ENCODE measurements around the gene SPIB.
A peak's percentile ranks its signal among the peaks of the same experiment; 100 is the strongest.
"Not testable (repeated sequence)": the region's sequence is repeated elsewhere in the genome, so short reads cannot be mapped to it uniquely, and the experiment has no call there.

SPIB gene

GRCh38 chr19:50383852-50384684 is 34.7 kb upstream of the SPIB start, which contains the start of gene POLD1:
Gene POLD1 (plus strand): TSS chr19:50384347. CDS start chr19:50398852, 14,505 bp downstream.
- Mint-ChIP-seq H3K4me3 (peak within 1 kb of the TSS; percentile 97), H3K9me3 (no peaks in the 10 kb centered on the region), H3K27ac (peak within 1 kb of the TSS; percentile 98), H3K27me3 (ENCODE audit: low read depth) (no peaks in the 10 kb centered on the region), H3K36me3 (ENCODE audit: low read depth) (peaks cover 38% of the 10 kb centered on the region), H3K4me1 (ENCODE audit: low read depth) (peaks cover 23% of the 10 kb centered on the region)
- DNase-seq (ENCODE audit: low spot score) = peak; percentile 99

- Mint-ChIP-seq H3K4me3 (peak overlapping the region; percentile 97), H3K4me1 (ENCODE audit: low read depth) (peaks cover 20% of the 10 kb centered on the region), H3K9me3 (no peaks in the 10 kb centered on the region), H3K36me3 (ENCODE audit: low read depth) (peaks cover 29% of the 10 kb centered on the region), H3K27me3 (ENCODE audit: low read depth) (no peaks in the 10 kb centered on the region), H3K27ac (peak overlapping the region; percentile 98)
- no peak for DNase-seq (ENCODE audit: low spot score)
Measured at GRCh38 chr19:50384685-50385535, 33.8 kb upstream of the SPIB start.

- Mint-ChIP-seq H3K27me3 (ENCODE audit: low read depth) (no peaks in the 10 kb centered on the region), H3K4me1 (ENCODE audit: low read depth) (peaks cover 20% of the 10 kb centered on the region), H3K9me3 (no peaks in the 10 kb centered on the region), H3K27ac (no peak overlapping the region), H3K36me3 (ENCODE audit: low read depth) (peaks cover 28% of the 10 kb centered on the region), H3K4me3 (peak overlapping the region; percentile 2)
- no peak for DNase-seq (ENCODE audit: low spot score)
Measured at GRCh38 chr19:50387176-50387867, 31.4 kb upstream of the SPIB start.

- Mint-ChIP-seq H3K9me3 (no peaks in the 10 kb centered on the region), H3K27ac (no peak overlapping the region), H3K4me3 (peak overlapping the region; percentile 2), H3K36me3 (ENCODE audit: low read depth) (peaks cover 28% of the 10 kb centered on the region), H3K4me1 (ENCODE audit: low read depth) (peaks cover 20% of the 10 kb centered on the region), H3K27me3 (ENCODE audit: low read depth) (no peaks in the 10 kb centered on the region)
- DNase-seq (ENCODE audit: low spot score) = no peak
Measured at GRCh38 chr19:50387868-50388245, 30.9 kb upstream of the SPIB start.

GRCh38 chr19:50390295-50390694 is 28.4 kb upstream of the SPIB start:
- not testable (repeated sequence) for DNase-seq (ENCODE audit: low spot score); H3K4me1 Mint-ChIP-seq (ENCODE audit: low read depth); H3K27me3 Mint-ChIP-seq (ENCODE audit: low read depth); H3K4me3 Mint-ChIP-seq; H3K9me3 Mint-ChIP-seq; H3K27ac Mint-ChIP-seq
- H3K36me3 Mint-ChIP-seq (ENCODE audit: low read depth) = peaks cover 32% of the 10 kb centered on the region

GRCh38 chr19:50390952-50391351 is 27.8 kb upstream of the SPIB start:
- not testable (repeated sequence) for H3K9me3 Mint-ChIP-seq; H3K27ac Mint-ChIP-seq; H3K4me3 Mint-ChIP-seq; H3K27me3 Mint-ChIP-seq (ENCODE audit: low read depth); H3K4me1 Mint-ChIP-seq (ENCODE audit: low read depth); DNase-seq (ENCODE audit: low spot score)
- H3K36me3 Mint-ChIP-seq (ENCODE audit: low read depth) = peaks cover 33% of the 10 kb centered on the region

- Mint-ChIP-seq H3K27ac (no peak overlapping the region), H3K36me3 (ENCODE audit: low read depth) (peaks cover 32% of the 10 kb centered on the region)
Measured at GRCh38 chr19:50392759-50393158, 26.0 kb upstream of the SPIB start.

GRCh38 chr19:50393589-50393988 is 25.1 kb upstream of the SPIB start:
- Mint-ChIP-seq H3K27ac (no peak overlapping the region), H3K9me3 (no peaks in the 10 kb centered on the region), H3K4me3 (no peak overlapping the region), H3K27me3 (ENCODE audit: low read depth) (no peaks in the 10 kb centered on the region), H3K4me1 (ENCODE audit: low read depth) (no peaks in the 10 kb centered on the region), H3K36me3 (ENCODE audit: low read depth) (peaks cover 34% of the 10 kb centered on the region)
- DNase-seq (ENCODE audit: low spot score) = no peak

More at GRCh38 chr19:50392759-50393158, 26.0 kb upstream of the SPIB start:
- Mint-ChIP-seq H3K9me3 (no peaks in the 10 kb centered on the region), H3K27me3 (ENCODE audit: low read depth) (no peaks in the 10 kb centered on the region), H3K4me1 (ENCODE audit: low read depth) (no peaks in the 10 kb centered on the region), H3K4me3 (no peak overlapping the region)
- DNase-seq (ENCODE audit: low spot score) = no peak

GRCh38 chr19:50394017-50394416 is 24.7 kb upstream of the SPIB start:
- H3K4me3 Mint-ChIP-seq = no peak overlapping the region
- H3K27ac Mint-ChIP-seq = no peak overlapping the region
- no peaks in the 10 kb centered on the region for H3K9me3 Mint-ChIP-seq
- no peaks in the 10 kb centered on the region for H3K4me1 Mint-ChIP-seq (ENCODE audit: low read depth)
- DNase-seq (ENCODE audit: low spot score) = no peak
- no peaks in the 10 kb centered on the region for H3K27me3 Mint-ChIP-seq (ENCODE audit: low read depth)
- peaks cover 35% of the 10 kb centered on the region for H3K36me3 Mint-ChIP-seq (ENCODE audit: low read depth)

- Mint-ChIP-seq H3K4me1 (ENCODE audit: low read depth) (no peaks in the 10 kb centered on the region), H3K36me3 (ENCODE audit: low read depth) (peaks cover 23% of the 10 kb centered on the region), H3K9me3 (no peaks in the 10 kb centered on the region), H3K4me3 (no peak overlapping the region), H3K27ac (no peak overlapping the region), H3K27me3 (ENCODE audit: low read depth) (no peaks in the 10 kb centered on the region)
- no peak for DNase-seq (ENCODE audit: low spot score)
Measured at GRCh38 chr19:50398675-50399367, 19.9 kb upstream of the SPIB start.

GRCh38 chr19:50399368-50399745 is 19.4 kb upstream of the SPIB start:
- DNase-seq (ENCODE audit: low spot score) = no peak
- Mint-ChIP-seq H3K9me3 (no peaks in the 10 kb centered on the region), H3K4me1 (ENCODE audit: low read depth) (no peaks in the 10 kb centered on the region)

GRCh38 chr19:50401605-50402450 is 16.9 kb upstream of the SPIB start:
- H3K9me3 Mint-ChIP-seq = no peaks in the 10 kb centered on the region
- no peak for DNase-seq (ENCODE audit: low spot score)
- peaks cover 26% of the 10 kb centered on the region for H3K36me3 Mint-ChIP-seq (ENCODE audit: low read depth)
- no peaks in the 10 kb centered on the region for H3K27me3 Mint-ChIP-seq (ENCODE audit: low read depth)
- no peaks in the 10 kb centered on the region for H3K4me1 Mint-ChIP-seq (ENCODE audit: low read depth)
- H3K27ac Mint-ChIP-seq = no peak overlapping the region
- H3K4me3 Mint-ChIP-seq = no peak overlapping the region

More at GRCh38 chr19:50399368-50399745, 19.4 kb upstream of the SPIB start:
- H3K36me3 Mint-ChIP-seq (ENCODE audit: low read depth) = peaks cover 19% of the 10 kb centered on the region
- no peak overlapping the region for H3K4me3 Mint-ChIP-seq
- H3K27me3 Mint-ChIP-seq (ENCODE audit: low read depth) = no peaks in the 10 kb centered on the region
- H3K27ac Mint-ChIP-seq = no peak overlapping the region

All from T-helper 2 cell treated with Interferon-gamma antibody and Interleukin-4, amounts not matched to agents 5 μg/mL and 100 μg/mL, for 36 hours (primary cell).